ENCODE data around the gene METAP1D.

- TF ChIP-seq, protein P1, sequence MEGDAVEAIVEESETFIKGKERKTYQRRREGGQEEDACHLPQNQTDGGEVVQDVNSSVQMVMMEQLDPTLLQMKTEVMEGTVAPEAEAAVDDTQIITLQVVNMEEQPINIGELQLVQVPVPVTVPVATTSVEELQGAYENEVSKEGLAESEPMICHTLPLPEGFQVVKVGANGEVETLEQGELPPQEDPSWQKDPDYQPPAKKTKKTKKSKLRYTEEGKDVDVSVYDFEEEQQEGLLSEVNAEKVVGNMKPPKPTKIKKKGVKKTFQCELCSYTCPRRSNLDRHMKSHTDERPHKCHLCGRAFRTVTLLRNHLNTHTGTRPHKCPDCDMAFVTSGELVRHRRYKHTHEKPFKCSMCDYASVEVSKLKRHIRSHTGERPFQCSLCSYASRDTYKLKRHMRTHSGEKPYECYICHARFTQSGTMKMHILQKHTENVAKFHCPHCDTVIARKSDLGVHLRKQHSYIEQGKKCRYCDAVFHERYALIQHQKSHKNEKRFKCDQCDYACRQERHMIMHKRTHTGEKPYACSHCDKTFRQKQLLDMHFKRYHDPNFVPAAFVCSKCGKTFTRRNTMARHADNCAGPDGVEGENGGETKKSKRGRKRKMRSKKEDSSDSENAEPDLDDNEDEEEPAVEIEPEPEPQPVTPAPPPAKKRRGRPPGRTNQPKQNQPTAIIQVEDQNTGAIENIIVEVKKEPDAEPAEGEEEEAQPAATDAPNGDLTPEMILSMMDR (IDR thresholded peaks at IDR 0.05) = no peak
- TF ChIP-seq POLR2A (IDR thresholded peaks at IDR 0.05) (no peak), POLR2AphosphoS5 (IDR thresholded peaks at IDR 0.05; ENCODE audit: insufficient read depth in 1 of 2, low read depth in 1 of 2) (no peak)
These were observed 62.8 kb downstream of the METAP1D start for GRCh38 chr2:172062402-172063004.

Data from vagina (tissue), 2 donors.